Type B pancreatic cell (in vitro differentiated cells): Measurements from ENCODE around the gene USH1C. TPM values are rescaled to one million over a fixed set of nuclear protein-coding genes. Genes with fewer than 3 reads are reported as not detected.
A peak's percentile ranks its signal among the peaks of the same experiment; 100 is the strongest.

Source experiments
- DNase-seq: peaks from one replicate; pipeline ENCODE4 v3.0.0; 2021; ENCODE audit warnings: mixed read lengths; ENCODE audit not compliant: unreplicated experiment; ENCODE audit errors: extremely low spot score
- H3K27ac Mint-ChIP-seq: 2 replicates; pipeline ENCODE4 v1.8.0; 2021; ENCODE audit warnings: mild to moderate bottlenecking, mixed read lengths
- H3K27me3 Mint-ChIP-seq: 2 replicates; pipeline ENCODE4 v1.8.0; 2021; ENCODE audit warnings: mixed read lengths
- H3K36me3 Mint-ChIP-seq: 2 replicates; pipeline ENCODE4 v1.8.0; 2021; ENCODE audit warnings: mixed read lengths
- H3K4me1 Mint-ChIP-seq: one replicate; pipeline ENCODE4 v1.8.0; 2021; ENCODE audit warnings: mixed read lengths; ENCODE audit not compliant: unreplicated experiment
- H3K4me3 Mint-ChIP-seq: 2 replicates; pipeline ENCODE4 v1.8.0; 2021; ENCODE audit warnings: mild to moderate bottlenecking, mixed read lengths
- H3K9me3 Mint-ChIP-seq: 2 replicates; pipeline ENCODE4 v1.8.0; 2021; ENCODE audit warnings: mixed read lengths
- CTCF ChIP-seq: fragments of 200-600 bp; sonication (generic); conservative IDR thresholded peaks from 2 replicates; pipeline ENCODE4 v1.5.0; 2021; ENCODE audit warnings: antibody characterized with exemption, mild to moderate bottlenecking
- total RNA-seq: library from RNA; stranded (reverse); gene quantifications from 2 replicates; pipeline ENCODE4 v1.2.1, GENCODE V29; 2021; ENCODE audit warnings: low replicate concordance

Gene USH1C
- total RNA-seq, 1 donor from 2014 or later, result 21.8 TPM

DNA sequence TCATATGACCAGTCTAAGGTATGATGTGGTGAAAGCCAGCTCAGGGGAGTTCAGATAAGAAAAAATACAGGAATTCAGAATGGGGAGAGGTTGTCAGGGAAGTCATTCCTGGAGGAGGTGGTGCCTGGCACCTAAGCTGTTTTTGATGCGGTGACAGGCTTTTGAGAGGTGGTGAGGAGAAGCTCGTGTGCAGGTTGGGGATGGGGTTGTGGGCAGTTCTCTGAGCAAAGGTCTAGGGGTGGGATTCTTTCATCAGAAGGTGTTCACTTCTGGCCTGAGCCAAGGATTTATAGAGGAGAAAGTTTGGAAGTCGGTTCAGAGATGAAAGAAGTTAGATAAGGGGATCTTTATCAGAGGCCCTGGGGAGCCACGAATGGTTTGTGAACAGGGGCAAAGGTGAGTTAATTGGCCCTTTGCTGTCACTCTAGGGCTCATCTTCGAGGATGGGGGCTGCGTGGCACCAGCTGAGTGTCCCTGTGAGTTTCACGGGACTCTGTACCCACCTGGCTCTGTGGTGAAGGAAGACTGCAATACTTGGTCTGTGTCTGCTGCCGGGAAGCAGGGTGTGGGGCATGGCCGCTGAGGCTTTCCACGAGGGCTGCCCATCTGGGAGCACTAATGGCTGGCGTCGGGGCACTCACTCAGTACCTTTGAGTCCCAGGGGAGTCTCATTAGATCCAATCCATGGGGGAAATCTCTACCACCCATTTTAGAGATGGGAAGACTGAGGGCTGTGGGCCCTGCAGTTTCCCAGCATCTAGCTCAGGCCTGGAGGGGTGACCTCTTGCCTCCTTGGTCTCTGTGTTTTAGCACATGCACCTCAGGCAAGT is 16.3 kb upstream of the USH1C start:
- TF ChIP-seq CTCF, result no peak
- DNase-seq, result no peak
- no peaks in the 10 kb centered on the region for H3K9me3 Mint-ChIP-seq
- no peak overlapping the region for H3K4me3 Mint-ChIP-seq
- H3K27me3 Mint-ChIP-seq, result peaks cover 15% of the 10 kb centered on the region
- peak overlapping the region; percentile 33 for H3K27ac Mint-ChIP-seq
- no peaks in the 10 kb centered on the region for H3K36me3 Mint-ChIP-seq
- H3K4me1 Mint-ChIP-seq, result peaks cover 5% of the 10 kb centered on the region

DNA sequence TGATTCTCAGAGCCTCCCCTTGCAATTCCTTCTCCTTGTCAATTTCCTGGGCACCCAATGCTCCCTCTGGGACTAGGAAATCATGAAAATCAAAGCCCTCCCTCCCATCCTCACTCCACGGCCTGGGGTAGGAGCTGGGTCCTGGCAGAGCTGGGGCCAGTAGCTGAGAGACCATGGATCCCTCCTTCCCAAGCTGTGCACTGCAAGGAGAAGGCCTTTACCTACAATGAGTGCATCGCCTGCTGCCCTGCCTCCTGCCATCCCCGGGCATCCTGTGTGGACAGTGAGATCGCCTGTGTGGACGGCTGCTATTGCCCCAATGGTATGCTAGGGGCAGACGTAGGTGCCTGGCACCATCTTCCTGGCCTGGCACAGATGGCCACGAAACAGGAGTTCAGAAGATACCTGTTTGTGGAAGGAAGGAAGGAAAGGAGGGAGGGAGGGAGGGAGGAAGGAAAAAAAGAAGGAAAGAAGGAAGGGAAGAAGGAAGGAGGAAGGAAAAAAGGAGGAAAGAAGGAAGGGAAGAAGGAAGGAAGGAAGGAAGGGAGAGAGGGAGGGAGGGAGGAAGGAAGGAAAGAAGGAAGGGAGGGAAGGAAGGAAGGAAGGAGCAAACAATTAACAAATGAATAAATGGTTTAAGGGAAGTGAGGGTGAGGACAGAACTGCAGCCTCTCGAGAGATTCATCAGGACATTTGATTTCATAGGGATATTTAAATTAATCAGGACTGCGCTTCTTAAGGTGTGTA is 15.3 kb upstream of the USH1C start:
- no peak for DNase-seq
- H3K9me3 Mint-ChIP-seq, result no peaks in the 10 kb centered on the region
- no peaks in the 10 kb centered on the region for H3K36me3 Mint-ChIP-seq

DNA sequence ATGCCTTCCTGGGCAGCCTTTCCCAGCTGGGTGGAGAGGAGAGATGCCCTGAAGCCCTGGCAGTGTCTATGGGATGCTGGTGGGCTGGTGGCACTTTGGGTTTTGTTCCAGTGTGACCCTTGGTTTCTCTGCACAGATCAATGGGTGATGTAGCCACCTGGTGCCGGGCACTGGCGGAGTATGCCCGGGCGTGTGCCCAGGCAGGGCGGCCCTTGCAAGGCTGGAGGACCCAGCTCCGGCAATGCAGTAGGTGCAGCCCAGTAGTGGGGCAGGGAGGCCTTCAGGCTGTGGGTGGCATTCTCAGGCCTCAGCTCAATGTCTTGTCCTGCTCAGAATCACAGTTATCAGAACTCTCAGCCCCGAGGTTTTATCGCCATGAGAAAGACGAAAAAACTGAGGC is 14.7 kb upstream of the USH1C start:
- no peak for TF ChIP-seq CTCF
- H3K4me1 Mint-ChIP-seq, result peaks cover 5% of the 10 kb centered on the region
- H3K27ac Mint-ChIP-seq, result no peak overlapping the region
- no peaks in the 10 kb centered on the region for H3K9me3 Mint-ChIP-seq
- H3K4me3 Mint-ChIP-seq, result no peak overlapping the region
- peaks cover 10% of the 10 kb centered on the region for H3K27me3 Mint-ChIP-seq
- no peak for DNase-seq
- H3K36me3 Mint-ChIP-seq, result no peaks in the 10 kb centered on the region

More for the DNA sequence above, 15.3 kb upstream of the USH1C start:
- peaks cover 10% of the 10 kb centered on the region for H3K27me3 Mint-ChIP-seq
- TF ChIP-seq CTCF, result no peak
- H3K4me3 Mint-ChIP-seq, result no peak overlapping the region
- H3K27ac Mint-ChIP-seq, result no peak overlapping the region
- H3K4me1 Mint-ChIP-seq, result peaks cover 5% of the 10 kb centered on the region

GRCh38 chr11:17558025-17558780 is 14.0 kb upstream of the USH1C start:
- DNase-seq, result no peak
- no peak overlapping the region for H3K4me3 Mint-ChIP-seq
- H3K9me3 Mint-ChIP-seq, result no peaks in the 10 kb centered on the region
- H3K27ac Mint-ChIP-seq, result no peak overlapping the region
- no peak for TF ChIP-seq CTCF
- H3K27me3 Mint-ChIP-seq, result peaks cover 10% of the 10 kb centered on the region
- H3K4me1 Mint-ChIP-seq, result peaks cover 5% of the 10 kb centered on the region
- no peaks in the 10 kb centered on the region for H3K36me3 Mint-ChIP-seq

GRCh38 chr11:17556999-17557398 is 12.8 kb upstream of the USH1C start:
- H3K27ac Mint-ChIP-seq, result no peak overlapping the region
- no peaks in the 10 kb centered on the region for H3K9me3 Mint-ChIP-seq
- no peak overlapping the region for H3K4me3 Mint-ChIP-seq
- peaks cover 7% of the 10 kb centered on the region for H3K27me3 Mint-ChIP-seq
- no peak for TF ChIP-seq CTCF
- H3K4me1 Mint-ChIP-seq, result peaks cover 5% of the 10 kb centered on the region
- H3K36me3 Mint-ChIP-seq, result no peaks in the 10 kb centered on the region
- DNase-seq, result no peak
